ENCODE data around the gene TSTD2. TPM values are rescaled to one million over a fixed set of nuclear protein-coding genes. Genes with fewer than 3 reads are reported as not detected.
A peak's percentile ranks its signal among the peaks of the same experiment; 100 is the strongest.
"Not testable (repeated sequence)": the region's sequence is repeated elsewhere in the genome, so short reads cannot be mapped to it uniquely, and the experiment has no call there.

Gene TSTD2
- total RNA-seq, 1 donor from 2014 or later, result 12.7 TPM

DNA sequence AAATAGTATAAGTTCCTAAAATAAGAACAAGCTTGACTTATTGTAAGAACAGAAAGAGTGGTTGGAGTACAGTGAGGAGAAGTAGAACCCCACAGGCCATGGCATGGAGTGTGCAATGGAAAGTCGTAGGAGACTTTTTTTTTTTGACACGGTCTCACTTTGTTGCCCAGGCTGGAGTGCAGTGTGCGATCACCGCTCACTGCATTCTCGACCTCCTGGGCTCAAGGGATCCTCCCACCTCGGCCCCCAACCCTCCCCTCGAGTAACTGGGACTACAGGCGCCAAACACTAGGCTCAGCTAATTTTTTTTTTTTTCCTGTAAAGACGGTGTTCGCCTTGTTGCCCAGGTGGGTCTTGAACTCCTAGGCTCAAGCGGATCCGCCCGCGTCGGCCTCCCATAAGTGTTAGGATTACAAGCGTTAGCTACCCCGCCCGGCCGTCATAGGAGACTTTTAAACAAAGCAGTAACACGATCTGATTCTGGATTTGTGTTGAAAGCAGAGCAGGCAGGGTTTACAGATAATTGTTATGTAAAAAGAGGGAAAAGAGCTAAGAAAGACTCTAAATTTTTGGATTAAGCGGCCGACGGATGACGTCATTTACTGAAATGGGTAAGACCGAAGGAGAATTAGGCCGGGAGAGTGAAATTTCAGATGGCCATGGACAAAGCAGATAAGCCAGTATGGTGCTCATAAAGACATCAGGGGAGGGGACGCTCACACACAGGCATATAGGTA, 752 bp downstream of the TSTD2 start:
- peak; percentile 80 for DNase-seq (ENCODE audit: extremely low read depth, low read depth, low spot score)

- DNase-seq (ENCODE audit: extremely low read depth, low read depth, low spot score), result no peak
Observed at GRCh38 chr9:97630591-97630990, 2.6 kb downstream of the TSTD2 start.

- no peak for DNase-seq (ENCODE audit: extremely low read depth, low read depth, low spot score)
Observed at GRCh38 chr9:97629156-97629555, 4.0 kb downstream of the TSTD2 start.

DNA sequence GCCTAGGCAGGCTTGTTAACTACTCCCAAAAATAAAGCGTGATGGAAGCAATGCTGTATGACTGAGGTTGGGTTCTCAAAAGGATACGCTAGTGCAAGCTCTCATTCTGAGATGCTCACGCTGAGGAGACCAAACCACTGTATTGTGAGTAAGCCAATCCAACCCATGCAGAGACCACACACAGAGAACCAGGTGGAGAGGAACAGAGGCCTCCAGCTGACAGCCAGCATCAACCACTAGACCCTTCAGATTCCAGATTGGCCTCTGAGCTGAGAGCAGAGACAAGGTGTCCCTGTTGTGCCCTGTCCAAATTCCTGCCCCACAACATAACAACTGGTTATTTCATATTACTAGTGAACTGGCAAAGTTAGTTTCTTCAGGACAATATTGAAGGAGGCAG, 4.5 kb downstream of the TSTD2 start:
- DNase-seq (ENCODE audit: extremely low read depth, low read depth, low spot score), result no peak

- no peak for DNase-seq (ENCODE audit: extremely low read depth, low read depth, low spot score)
Observed at GRCh38 chr9:97627624-97628023, 5.5 kb downstream of the TSTD2 start.

DNA sequence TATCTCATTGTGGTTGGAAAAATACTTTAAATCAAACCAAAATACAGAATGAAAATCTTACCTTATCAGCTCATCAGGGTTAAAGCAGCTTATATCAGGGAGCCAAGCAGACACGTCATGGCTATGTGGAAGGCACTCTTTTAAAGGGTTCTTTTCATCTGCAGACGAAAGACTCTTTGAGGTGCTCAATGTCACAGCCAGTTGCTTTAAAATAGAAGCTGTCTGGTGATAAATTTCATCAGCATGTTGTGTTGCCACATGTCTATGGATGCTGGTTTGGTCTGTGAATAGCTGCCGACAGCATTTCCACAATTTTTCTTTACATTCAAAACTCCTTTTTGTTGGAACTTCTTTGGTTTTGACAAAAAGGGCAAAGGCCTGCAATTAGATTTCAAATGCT, 7.5 kb downstream of the TSTD2 start:
- DNase-seq (ENCODE audit: extremely low read depth, low read depth, low spot score), result no peak

DNA sequence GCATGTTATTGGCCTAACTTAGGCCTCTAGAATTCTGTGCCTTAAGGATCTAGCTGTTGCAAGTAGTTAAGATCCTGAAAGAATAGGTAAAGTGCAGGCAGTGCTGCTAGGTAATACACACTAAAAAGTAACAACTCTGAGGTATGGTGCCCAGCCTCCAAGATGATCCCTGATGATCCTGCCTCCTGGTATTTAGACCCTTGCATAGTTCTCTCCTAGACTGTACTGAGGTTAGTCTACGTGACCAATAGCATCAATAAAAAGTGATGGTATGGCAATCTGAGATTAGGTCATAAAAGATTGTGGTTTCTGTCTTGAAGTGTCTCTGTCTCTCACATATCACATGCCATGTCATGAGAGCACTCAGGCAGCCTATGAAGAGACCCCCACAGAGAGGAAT, 9.2 kb downstream of the TSTD2 start:
- DNase-seq (ENCODE audit: extremely low read depth, low read depth, low spot score), result no peak

- DNase-seq (ENCODE audit: extremely low read depth, low read depth, low spot score), result not testable (repeated sequence)
Observed at GRCh38 chr9:97622483-97622882, 10.7 kb downstream of the TSTD2 start.

- not testable (repeated sequence) for DNase-seq (ENCODE audit: extremely low read depth, low read depth, low spot score)
Observed at GRCh38 chr9:97620063-97620462, 13.1 kb downstream of the TSTD2 start.

DNA sequence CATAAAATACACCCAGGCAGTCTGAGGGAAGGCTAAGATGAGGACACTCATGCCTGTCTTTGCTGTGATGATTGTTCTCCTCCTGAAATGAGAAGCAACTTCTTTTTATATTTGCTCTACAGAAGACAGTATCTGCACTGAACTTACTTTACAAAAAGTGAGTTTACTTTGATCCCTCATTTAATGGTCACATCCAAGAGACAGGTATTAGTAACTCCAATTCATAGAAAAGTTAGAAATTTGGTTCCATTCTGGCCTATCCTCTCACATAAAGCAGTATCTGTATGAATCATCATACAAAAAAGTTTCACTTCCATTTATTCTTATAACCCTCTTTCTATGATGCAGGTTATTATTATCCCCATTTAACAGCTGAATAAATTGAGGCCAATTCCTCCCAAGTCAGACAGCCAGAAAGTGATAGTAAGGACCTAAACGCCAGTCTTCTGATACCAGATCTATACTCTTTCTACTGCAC, 15.2 kb downstream of the TSTD2 start:
- DNase-seq (ENCODE audit: extremely low read depth, low read depth, low spot score), result no peak

DNA sequence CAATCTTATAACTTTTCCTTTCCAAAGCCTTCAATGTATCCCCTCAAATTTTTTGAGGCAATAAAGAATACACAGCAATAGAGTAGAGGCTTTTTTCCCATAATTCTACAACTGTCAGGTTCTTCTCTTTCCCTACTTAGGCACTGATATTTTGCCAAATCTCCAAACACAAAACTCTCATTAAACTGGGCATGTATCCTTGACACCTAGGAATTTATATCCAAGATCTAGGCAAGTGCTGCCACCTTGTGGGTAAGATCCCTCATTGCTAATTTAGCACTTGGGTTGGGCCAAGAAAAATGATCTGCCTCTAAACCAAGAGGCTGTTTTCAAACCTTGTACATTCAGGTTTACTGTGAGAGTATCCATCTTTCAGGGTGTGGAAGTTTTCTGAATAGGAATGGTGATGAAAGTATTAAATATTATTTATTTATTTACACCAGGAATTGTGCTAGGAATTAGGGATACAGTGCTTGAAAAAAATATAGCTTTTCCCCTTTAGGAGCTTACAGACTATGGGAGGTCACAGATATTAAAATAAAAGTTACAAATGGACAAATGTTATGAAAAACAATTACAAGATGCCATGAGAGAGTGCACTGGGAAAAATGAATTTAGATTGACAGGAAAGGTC, 17.6 kb downstream of the TSTD2 start:
- peak; percentile 52 for DNase-seq (ENCODE audit: extremely low read depth, low read depth, low spot score)

- no peak for DNase-seq (ENCODE audit: extremely low read depth, low read depth, low spot score)
Observed at GRCh38 chr9:97604901-97605645, 28.1 kb downstream of the TSTD2 start.

DNA sequence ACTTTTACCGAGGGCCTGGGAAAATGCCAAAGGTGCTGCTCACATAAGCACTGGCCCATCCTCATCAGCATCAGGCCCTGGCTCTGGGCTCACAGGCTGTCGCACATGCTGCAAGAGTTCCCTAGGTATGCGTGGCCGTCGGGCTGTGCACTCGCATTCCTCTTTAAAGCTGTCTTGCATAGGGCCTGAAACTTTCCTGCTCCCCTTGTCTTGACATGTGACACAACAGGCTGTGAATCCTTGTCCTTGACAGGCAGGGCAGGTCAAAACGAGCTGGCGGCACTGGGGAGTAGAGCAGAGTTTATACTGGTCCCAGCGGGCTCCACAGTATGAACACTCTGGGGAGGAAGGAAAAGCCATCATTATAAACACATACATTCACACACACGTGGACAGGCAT, 30.7 kb downstream of the TSTD2 start:
- no peak for DNase-seq (ENCODE audit: extremely low read depth, low read depth, low spot score)

DNA sequence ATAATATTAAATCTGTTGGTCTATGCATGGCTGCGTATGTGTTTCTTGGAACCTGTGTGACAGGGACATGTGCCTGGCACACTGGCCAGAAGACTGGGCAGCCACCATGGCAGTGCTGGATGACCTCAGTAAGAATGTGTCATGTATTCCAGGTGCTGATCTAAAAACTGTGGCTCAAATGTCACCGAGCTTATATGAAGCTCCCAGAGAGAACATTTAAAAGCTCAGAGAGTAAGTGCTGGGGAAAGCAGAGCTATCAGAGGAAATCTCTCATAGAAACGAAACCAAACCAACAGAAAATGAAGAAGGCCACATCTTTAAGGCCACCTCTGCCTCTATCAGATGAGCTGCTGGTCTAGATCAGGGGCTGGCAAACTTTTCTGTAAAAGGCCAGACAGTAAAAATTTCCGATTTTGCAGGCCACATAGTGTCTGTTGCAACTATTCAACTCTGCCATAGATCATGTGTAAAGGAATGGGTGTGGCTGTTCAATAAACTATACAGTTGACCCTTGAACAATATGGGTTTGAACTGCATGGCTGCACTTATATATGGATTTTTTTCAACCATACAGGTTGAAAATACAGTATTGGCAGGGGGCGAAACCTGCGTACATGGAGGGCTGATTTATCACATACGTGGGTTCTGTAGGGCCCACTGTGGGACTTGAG, 31.8 kb downstream of the TSTD2 start:
- no peak for DNase-seq (ENCODE audit: extremely low read depth, low read depth, low spot score)

- DNase-seq (ENCODE audit: extremely low read depth, low read depth, low spot score), result no peak
Observed at GRCh38 chr9:97600531-97601227, 32.5 kb downstream of the TSTD2 start.

GRCh38 chr9:97599314-97599846, 33.8 kb downstream of the TSTD2 start:
- DNase-seq (ENCODE audit: extremely low read depth, low read depth, low spot score), result no peak

DNA sequence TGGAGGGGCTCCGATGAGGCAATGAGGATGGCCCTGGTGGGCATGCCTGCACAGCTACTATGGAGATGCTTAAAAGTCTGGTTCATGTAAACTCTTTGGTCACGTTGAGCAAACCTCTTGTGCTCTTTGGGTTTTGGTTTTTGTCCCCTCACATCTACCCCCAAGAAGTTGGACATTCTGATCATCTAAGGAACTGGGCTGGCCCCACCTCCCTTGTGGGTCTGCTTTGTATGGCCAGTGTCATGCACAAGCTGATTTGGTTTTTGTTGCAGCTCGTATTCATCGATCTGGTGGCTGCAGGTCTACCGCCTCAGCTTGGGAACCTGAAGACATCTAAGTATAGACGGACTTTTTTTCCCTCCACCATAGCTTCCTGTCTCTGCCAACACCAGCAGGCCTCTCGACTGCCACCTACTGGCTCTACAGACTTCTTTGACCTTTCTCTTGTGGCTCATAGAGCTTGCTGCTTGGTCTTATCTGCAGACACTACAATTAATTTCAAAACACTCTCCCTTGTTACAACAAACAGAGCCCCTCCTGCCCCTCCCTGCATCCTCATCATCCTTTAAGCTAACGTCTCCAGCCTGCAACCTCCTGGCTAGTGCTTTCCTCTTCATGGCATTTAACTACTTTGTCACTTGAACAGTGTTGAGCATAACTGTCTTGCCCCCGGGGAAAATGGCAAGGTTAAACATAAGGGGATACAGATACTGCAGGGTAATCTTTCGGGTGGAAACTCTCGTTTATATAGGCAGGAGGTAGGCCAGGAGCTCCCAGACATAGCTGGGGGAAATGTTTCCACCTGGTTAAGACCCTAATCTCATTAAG, 34.5 kb downstream of the TSTD2 start:
- DNase-seq (ENCODE audit: extremely low read depth, low read depth, low spot score), result peak; percentile 55

- no peak for DNase-seq (ENCODE audit: extremely low read depth, low read depth, low spot score)
Observed at GRCh38 chr9:97596906-97597305, 36.3 kb downstream of the TSTD2 start.

DNA sequence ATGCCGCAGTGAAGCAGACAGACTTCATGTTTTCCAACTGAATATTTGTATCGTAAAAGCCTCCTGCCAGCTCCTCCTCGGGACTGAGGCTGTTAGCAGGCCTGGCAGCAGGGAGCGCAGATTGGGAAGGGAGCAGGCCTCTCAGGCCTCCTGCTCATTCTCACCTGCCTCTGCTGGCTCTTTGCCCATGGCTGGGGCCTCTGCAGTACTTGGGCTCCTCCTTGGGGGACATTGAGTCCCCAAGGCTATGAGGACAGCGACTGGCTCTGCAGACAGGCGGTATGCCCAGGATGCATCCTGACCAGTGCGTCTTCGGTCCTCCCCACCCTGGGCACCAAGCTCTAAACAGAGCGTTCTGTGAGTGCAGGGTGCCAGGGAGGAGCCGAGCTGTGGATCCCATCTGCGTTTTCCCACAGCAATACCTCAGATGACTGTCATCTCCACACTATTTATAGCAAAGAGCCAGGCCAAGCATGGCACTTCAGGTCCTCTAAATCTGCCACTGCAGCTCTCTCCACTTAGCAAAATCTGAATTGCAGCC, 38.7 kb downstream of the TSTD2 start:
- DNase-seq (ENCODE audit: extremely low read depth, low read depth, low spot score), result no peak

Data from glomerular endothelial cell (primary cell).